Naive B cell (primary cell): ENCODE data around the gene PLGLB2. TPM values are rescaled to one million over a fixed set of nuclear protein-coding genes. Genes with fewer than 3 reads are reported as not detected.

Experiments
- polyA plus RNA-seq, 6 donors: library from polyadenylated mRNA; unstranded; fragments of 300-500 nt; fragmentation: Illumina TruSeq; gene quantifications; one replicate each; pipeline ENCODE4 v1.2.3, GENCODE V29; 2021; ENCODE audit warnings: low read depth in 6 of 6

PLGLB2 gene
- polyA plus RNA-seq, 6 donors from 2014 or later = 0.25 to 1.5 (median 0.34) TPM; not detected in 3

Other genes with a start within 250 kb of the PLGLB2 start
- 10 to 100 TPM in 1 of 6 donors, 1 to 10 TPM in 4, under 1 TPM in 1; 0.45 to 16.7 (median 5.5) TPM for gene RGPD2, start 77.7 kb downstream of the PLGLB2 start, polyA plus RNA-seq